Endodermal cell (in vitro differentiated cells): ENCODE results near the gene NAPA. TPM values are rescaled to one million over a fixed set of nuclear protein-coding genes. Genes with fewer than 3 reads are reported as not detected.

ENCODE experiments used
- DNase-seq: peaks from one replicate; pipeline ENCODE4 v3.0.0-alpha.2; 2017
- H3K27ac ChIP-seq: 2 replicates; pipeline ENCODE4 v1.5.1; 2013; ENCODE audit warnings: mild to moderate bottlenecking, low read depth, low read length, moderate library complexity
- H3K27me3 ChIP-seq: 2 replicates; pipeline ENCODE4 v1.6.1; 2013; ENCODE audit warnings: mild to moderate bottlenecking, low read length, moderate library complexity; ENCODE audit not compliant: insufficient read depth, control insufficient read depth, poor library complexity, severe bottlenecking
- H3K36me3 ChIP-seq: 2 replicates; pipeline ENCODE4 v1.7.0; 2013; ENCODE audit warnings: mild to moderate bottlenecking, low read length, moderate library complexity; ENCODE audit not compliant: control insufficient read depth, insufficient read depth
- H3K4me1 ChIP-seq: one replicate; pipeline ENCODE4 v1.7.0; 2013; ENCODE audit warnings: low read length; ENCODE audit not compliant: control insufficient read depth, insufficient read depth
- H3K4me3 ChIP-seq: 2 replicates; pipeline ENCODE4 v1.5.1; 2013; ENCODE audit warnings: mild to moderate bottlenecking, low read length, moderate library complexity
- H3K9ac ChIP-seq: 2 replicates; pipeline ENCODE4 v1.6.1; 2013; ENCODE audit warnings: mild to moderate bottlenecking, low read length, moderate library complexity; ENCODE audit not compliant: poor library complexity, severe bottlenecking; ENCODE audit errors: extremely low read depth
- H3K9me3 ChIP-seq: 2 replicates; pipeline ENCODE4 v1.6.1; 2013; ENCODE audit warnings: mild to moderate bottlenecking, low read length, moderate library complexity; ENCODE audit not compliant: control insufficient read depth
- H3K27ac Mint-ChIP-seq: 2 replicates; pipeline ENCODE4 v1.8.0; 2020; ENCODE audit warnings: mixed read lengths
- H3K27me3 Mint-ChIP-seq: 2 replicates; pipeline ENCODE4 v1.8.0; 2021; ENCODE audit warnings: mild to moderate bottlenecking, mixed read lengths; ENCODE audit not compliant: insufficient read depth
- H3K36me3 Mint-ChIP-seq: 2 replicates; pipeline ENCODE4 v1.8.0; 2020; ENCODE audit warnings: low read depth, mixed read lengths
- H3K4me1 Mint-ChIP-seq: 2 replicates; pipeline ENCODE4 v1.8.0; 2020; ENCODE audit warnings: mixed read lengths
- H3K4me3 Mint-ChIP-seq: 2 replicates; pipeline ENCODE4 v1.8.0; 2020; ENCODE audit warnings: mild to moderate bottlenecking, moderate library complexity, mixed read lengths
- H3K9me3 Mint-ChIP-seq: 2 replicates; pipeline ENCODE4 v1.8.0; 2020; ENCODE audit warnings: mild to moderate bottlenecking, mixed read lengths
- WGBS, 2 experiments: methylation state at CpG; one replicate each; pipeline versions ENCODE4 v1.1.5 to v1.1.7; 2013; ENCODE audit warnings: missing lambda C conversion rate in 2 of 2, mixed read lengths in 1 of 2; ENCODE audit not compliant: insufficient coverage in 1 of 2, insufficient read length in 1 of 2; 5-methylcytosine and 5-hydroxymethylcytosine counted together
- total RNA-seq, 2 donors: library from RNA; stranded (reverse); fragmentation: NEBNext Ultra II Directional in 1 of 2; extraction: Animal tissue kit (Norgen Biotek cat#: 25700) in 1 of 2; gene quantifications; 2 replicates in 1 of 2; 3 replicates in 1 of 2; pipeline ENCODE4 v1.2.1, GENCODE V29; 2021
- TF ChIP-seq, protein P1 (sequence below): fragments of 200-600 bp; sonication (generic); conservative IDR thresholded peaks from 2 replicates; pipeline ENCODE4 v1.5.0; 2021; ENCODE audit warnings: antibody characterized with exemption, mild to moderate bottlenecking

Gene NAPA
- total RNA-seq, 2 donors from 2014 or later, result 66.0 to 73.9 TPM

DNA sequence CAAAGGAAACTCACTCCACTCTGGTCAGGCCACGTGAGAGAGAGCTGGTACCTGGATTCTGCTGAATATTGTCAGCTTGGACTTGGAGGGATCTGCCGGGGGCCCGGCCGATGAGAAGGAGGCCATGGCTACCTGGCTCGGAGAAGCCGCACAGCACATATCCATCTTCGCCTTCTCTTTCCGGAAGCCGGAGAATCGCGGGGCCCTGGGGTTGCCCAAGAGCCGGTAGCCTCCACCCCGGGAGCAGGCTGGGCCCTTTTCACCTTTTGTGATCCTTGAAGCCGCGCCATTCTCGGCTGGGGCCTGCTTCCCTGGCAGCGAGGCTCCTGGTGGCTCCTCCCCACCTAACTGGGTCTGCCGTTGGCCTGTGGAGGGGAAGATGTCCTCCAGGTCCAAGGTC lies 29.2 kb upstream of the NAPA start:
- H3K4me3 Mint-ChIP-seq, result no peak overlapping the region
- TF ChIP-seq, protein P1, sequence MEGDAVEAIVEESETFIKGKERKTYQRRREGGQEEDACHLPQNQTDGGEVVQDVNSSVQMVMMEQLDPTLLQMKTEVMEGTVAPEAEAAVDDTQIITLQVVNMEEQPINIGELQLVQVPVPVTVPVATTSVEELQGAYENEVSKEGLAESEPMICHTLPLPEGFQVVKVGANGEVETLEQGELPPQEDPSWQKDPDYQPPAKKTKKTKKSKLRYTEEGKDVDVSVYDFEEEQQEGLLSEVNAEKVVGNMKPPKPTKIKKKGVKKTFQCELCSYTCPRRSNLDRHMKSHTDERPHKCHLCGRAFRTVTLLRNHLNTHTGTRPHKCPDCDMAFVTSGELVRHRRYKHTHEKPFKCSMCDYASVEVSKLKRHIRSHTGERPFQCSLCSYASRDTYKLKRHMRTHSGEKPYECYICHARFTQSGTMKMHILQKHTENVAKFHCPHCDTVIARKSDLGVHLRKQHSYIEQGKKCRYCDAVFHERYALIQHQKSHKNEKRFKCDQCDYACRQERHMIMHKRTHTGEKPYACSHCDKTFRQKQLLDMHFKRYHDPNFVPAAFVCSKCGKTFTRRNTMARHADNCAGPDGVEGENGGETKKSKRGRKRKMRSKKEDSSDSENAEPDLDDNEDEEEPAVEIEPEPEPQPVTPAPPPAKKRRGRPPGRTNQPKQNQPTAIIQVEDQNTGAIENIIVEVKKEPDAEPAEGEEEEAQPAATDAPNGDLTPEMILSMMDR, result no peak
- Histone ChIP-seq H3K4me1 (no peaks in the 10 kb centered on the region), H3K9me3 (no peaks in the 10 kb centered on the region), H3K27ac (no peak overlapping the region), H3K9ac (no peak overlapping the region), H3K4me3 (no peak overlapping the region), H3K36me3 (no peaks in the 10 kb centered on the region), H3K27me3 (no peaks in the 10 kb centered on the region)
- H3K4me1 Mint-ChIP-seq, result peaks cover 17% of the 10 kb centered on the region
- no peak overlapping the region for H3K27ac Mint-ChIP-seq
- DNase-seq, result no peak
- WGBS, 2 experiments, result 92 to 95% methylated on average over 17 to 18 of the region's 18 CpGs
- no peaks in the 10 kb centered on the region for H3K9me3 Mint-ChIP-seq
- no peaks in the 10 kb centered on the region for H3K36me3 Mint-ChIP-seq
- H3K27me3 Mint-ChIP-seq, result peaks cover 2% of the 10 kb centered on the region

DNA sequence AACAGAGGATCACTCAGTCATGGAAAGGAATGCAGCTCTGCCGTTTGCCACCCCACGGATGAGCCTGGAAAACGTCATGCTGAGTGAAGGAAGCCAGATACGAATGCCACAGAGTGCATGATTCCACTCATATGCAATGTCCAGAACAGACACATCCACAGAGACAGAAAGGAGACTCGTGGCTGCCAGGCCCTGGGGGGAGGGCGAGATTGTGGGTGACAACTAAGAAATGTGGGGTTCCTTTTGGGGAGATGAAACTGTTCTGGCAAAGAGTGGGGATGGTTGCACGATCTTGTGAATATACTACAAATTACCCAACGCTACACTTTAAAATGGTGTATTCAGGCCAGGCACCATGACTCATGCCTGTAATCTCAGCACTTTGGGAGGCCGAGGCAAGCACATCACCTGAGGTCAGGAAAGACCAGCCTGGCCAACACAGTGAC lies 27.2 kb upstream of the NAPA start:
- no peaks in the 10 kb centered on the region for H3K36me3 Mint-ChIP-seq
- no peak overlapping the region for H3K9ac ChIP-seq
- H3K9me3 ChIP-seq, result no peaks in the 10 kb centered on the region
- H3K36me3 ChIP-seq, result no peaks in the 10 kb centered on the region
- 87 to 91% methylated on average over 6 to 9 of the region's 9 CpGs for WGBS, 2 experiments
- no peaks in the 10 kb centered on the region for H3K9me3 Mint-ChIP-seq
- no peak overlapping the region for H3K27ac Mint-ChIP-seq
- H3K4me1 ChIP-seq, result no peaks in the 10 kb centered on the region
- TF ChIP-seq, protein P1, result no peak
- H3K27me3 Mint-ChIP-seq, result peaks cover 2% of the 10 kb centered on the region
- DNase-seq, result no peak
- peaks cover 12% of the 10 kb centered on the region for H3K4me1 Mint-ChIP-seq
- H3K27ac ChIP-seq, result no peak overlapping the region
- no peak overlapping the region for H3K4me3 Mint-ChIP-seq
- H3K4me3 ChIP-seq, result no peak overlapping the region
- H3K27me3 ChIP-seq, result no peaks in the 10 kb centered on the region

DNA sequence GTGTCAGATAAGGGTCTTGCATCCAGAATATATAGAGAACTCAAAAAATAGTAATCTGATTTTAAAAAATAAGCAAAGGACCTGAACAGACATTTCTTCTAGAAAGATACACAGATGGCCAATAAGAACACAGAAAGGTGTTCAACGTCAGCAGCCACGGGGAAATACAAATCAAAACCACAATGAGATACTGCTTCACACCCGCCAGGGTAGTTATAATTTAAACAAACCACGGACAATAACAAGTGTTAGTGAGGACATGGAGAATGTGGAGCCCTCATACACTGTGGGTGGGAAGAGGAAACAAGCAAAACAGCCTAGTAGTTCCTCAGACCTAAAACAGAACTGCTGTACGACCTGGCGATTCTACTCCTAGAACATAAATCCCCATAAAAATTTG lies 26.7 kb upstream of the NAPA start:
- Mint-ChIP-seq H3K27ac (no peak overlapping the region), H3K4me3 (no peak overlapping the region)
- TF ChIP-seq, protein P1, result no peak

More for the DNA sequence above, 26.7 kb upstream of the NAPA start:
- no peaks in the 10 kb centered on the region for H3K9me3 Mint-ChIP-seq
- no peak overlapping the region for H3K4me3 ChIP-seq
- H3K9ac ChIP-seq, result no peak overlapping the region
- no peaks in the 10 kb centered on the region for H3K36me3 ChIP-seq
- DNase-seq, result no peak
- H3K36me3 Mint-ChIP-seq, result no peaks in the 10 kb centered on the region
- H3K4me1 Mint-ChIP-seq, result peaks cover 8% of the 10 kb centered on the region
- WGBS, 2 experiments, result 96 to 100% methylated on average over 6 of the region's 6 CpGs
- H3K27me3 ChIP-seq, result no peaks in the 10 kb centered on the region
- H3K27ac ChIP-seq, result no peak overlapping the region
- no peaks in the 10 kb centered on the region for H3K9me3 ChIP-seq
- no peaks in the 10 kb centered on the region for H3K4me1 ChIP-seq
- H3K27me3 Mint-ChIP-seq, result peaks cover 2% of the 10 kb centered on the region
